Liver (tissue), 9 donors: ENCODE data around the gene DRG2. TPM values are rescaled to one million over a fixed set of nuclear protein-coding genes. Genes with fewer than 3 reads are reported as not detected.

Source experiments
- DNase-seq: peaks from one replicate; pipeline ENCODE4 v3.0.0-alpha.2; 2017; ENCODE audit warnings: low spot score
- H3K27ac ChIP-seq, 2 donors: one replicate each; pipeline ENCODE4 v1.7.0; 2013; ENCODE audit warnings: inconsistent platforms in 2 of 2, low read length in 2 of 2, control low read depth in 1 of 2, low read depth in 1 of 2, mild to moderate bottlenecking in 1 of 2
- H3K27me3 ChIP-seq, 4 donors: one replicate each; pipeline versions ENCODE4 v1.6.1 to v1.7.0; 2013; ENCODE audit warnings: low read length in 3 of 4, inconsistent platforms in 1 of 4, mild to moderate bottlenecking in 1 of 4, moderate library complexity in 1 of 4; ENCODE audit not compliant: control insufficient read depth in 4 of 4, insufficient read depth in 4 of 4
- H3K36me3 ChIP-seq, 4 donors: one replicate each; pipeline versions ENCODE4 v1.6.1 to v1.7.0; 2013; ENCODE audit warnings: low read length in 3 of 4, mild to moderate bottlenecking in 3 of 4, low read depth in 1 of 4, moderate library complexity in 1 of 4; ENCODE audit not compliant: control insufficient read depth in 4 of 4, insufficient read depth in 3 of 4
- H3K4me1 ChIP-seq, 4 donors: one replicate each; pipeline versions ENCODE4 v1.6.1 to v1.7.0; 2013; ENCODE audit warnings: low read length in 3 of 4, mild to moderate bottlenecking in 3 of 4, moderate library complexity in 1 of 4; ENCODE audit not compliant: control insufficient read depth in 4 of 4, insufficient read depth in 4 of 4
- H3K4me3 ChIP-seq, 3 donors: one replicate each; pipeline versions ENCODE4 v1.6.1 to v1.7.0; 2013; ENCODE audit warnings: low read length in 3 of 3, control low read depth in 1 of 3, low read depth in 1 of 3, mild to moderate bottlenecking in 1 of 3
- H3K9ac ChIP-seq, 2 donors: one replicate each; pipeline ENCODE4 v1.7.0; 2013; ENCODE audit warnings: low read length in 2 of 2, mild to moderate bottlenecking in 2 of 2, moderate library complexity in 2 of 2, control low read depth in 1 of 2, low read depth in 1 of 2
- H3K9me3 ChIP-seq, 4 donors: one replicate each; pipeline versions ENCODE4 v1.6.1 to v1.7.0; 2013; ENCODE audit warnings: low read length in 3 of 4; ENCODE audit not compliant: control insufficient read depth in 4 of 4
- CTCF ChIP-seq: fragments of 150-350 bp; IDR thresholded peaks from 2 replicates; pipeline ENCODE4 v1.5.1; 2017; ENCODE audit warnings: improper control_type of control experiment, low read depth, low read length; ENCODE audit not compliant: missing input control
- EGR1 ChIP-seq, 2 donors: IDR thresholded peaks; 2 replicates each; pipeline ENCODE4 v1.6.1; 2016 to 2018; ENCODE audit warnings: antibody characterized with exemption in 2 of 2, low read depth in 2 of 2
- FOXA1 ChIP-seq: IDR thresholded peaks from 2 replicates; pipeline ENCODE4 v1.6.1; 2016; ENCODE audit warnings: antibody characterized with exemption
- FOXA2 ChIP-seq: IDR thresholded peaks from 2 replicates; pipeline ENCODE4 v1.6.1; 2016; ENCODE audit warnings: antibody characterized with exemption
- GABPA ChIP-seq, 2 donors: IDR thresholded peaks in 1 of 2; conservative IDR thresholded peaks in 1 of 2; 2 replicates each; pipeline ENCODE4 v1.6.1; 2016; ENCODE audit warnings: antibody characterized with exemption in 2 of 2, mild to moderate bottlenecking in 1 of 2, moderate library complexity in 1 of 2
- HNF4A ChIP-seq, 2 donors: conservative IDR thresholded peaks; 2 replicates each; pipeline ENCODE4 v1.6.1; 2016; ENCODE audit warnings: antibody characterized with exemption in 2 of 2, mild to moderate bottlenecking in 2 of 2
- HNF4G ChIP-seq: IDR thresholded peaks from 2 replicates; pipeline ENCODE4 v1.6.1; 2016; ENCODE audit warnings: antibody characterized with exemption
- JUND ChIP-seq, 2 donors: IDR thresholded peaks; 2 replicates each; pipeline ENCODE4 v1.6.1; 2016; ENCODE audit warnings: antibody characterized with exemption in 2 of 2
- NR2F2 ChIP-seq: IDR thresholded peaks from 2 replicates; pipeline ENCODE4 v1.6.1; 2016; ENCODE audit warnings: antibody characterized with exemption
- RAD21 ChIP-seq, 2 donors: IDR thresholded peaks; 2 replicates each; pipeline ENCODE4 v1.6.1; 2016; ENCODE audit warnings: antibody characterized with exemption in 2 of 2, mild to moderate bottlenecking in 2 of 2
- REST ChIP-seq: IDR thresholded peaks from 2 replicates; pipeline ENCODE4 v1.6.1; 2016; ENCODE audit warnings: antibody characterized with exemption, mild to moderate bottlenecking
- RXRA ChIP-seq, 2 donors: IDR thresholded peaks; 2 replicates each; pipeline ENCODE4 v1.6.1; 2017 to 2018; ENCODE audit warnings: antibody characterized with exemption in 2 of 2, mild to moderate bottlenecking in 1 of 2
- SP1 ChIP-seq: IDR thresholded peaks from 2 replicates; pipeline ENCODE4 v1.6.1; 2018; ENCODE audit warnings: antibody characterized with exemption, mild to moderate bottlenecking
- TAF1 ChIP-seq: conservative IDR thresholded peaks from 2 replicates; pipeline ENCODE4 v1.6.1; 2016; ENCODE audit warnings: antibody characterized with exemption, mild to moderate bottlenecking
- YY1 ChIP-seq: IDR thresholded peaks from 2 replicates; pipeline ENCODE4 v1.6.1; 2016; ENCODE audit warnings: antibody characterized with exemption, mild to moderate bottlenecking
- WGBS: extraction: QIAGEN DNeasy Blood & Tissue Kit; methylation state at CpG from one replicate; pipeline ENCODE4 v1.1.7; 2013; 5-methylcytosine and 5-hydroxymethylcytosine counted together
- polyA plus RNA-seq, 2 donors: library from polyadenylated mRNA; stranded (reverse) in 1 of 2; unstranded in 1 of 2; fragments of 200-250 nt in 1 of 2; fragments of >200 nt in 1 of 2; fragmentation: Nextera tagmentation in 1 of 2; extraction: Ambion mirVana in 1 of 2; gene quantifications; one replicate each; pipeline versions ENCODE4 v1.2.1 to v1.2.3, GENCODE V29; 2013 to 2015
- total RNA-seq, 2 donors: library from RNA; depleted of rRNA; stranded (reverse); fragments of >200 nt; gene quantifications; one replicate each; pipeline ENCODE4 v1.2.3, GENCODE V29; 2014
- TF ChIP-seq, protein P1 (sequence below): IDR thresholded peaks from 2 replicates; pipeline ENCODE4 v1.6.1; 2016; ENCODE audit warnings: antibody characterized with exemption
- TF ChIP-seq, protein P2 (sequence below): IDR thresholded peaks from 2 replicates; pipeline ENCODE4 v1.6.1; 2016; ENCODE audit warnings: antibody characterized with exemption
- TF ChIP-seq, protein P3 (sequence below): IDR thresholded peaks from 2 replicates; pipeline ENCODE4 v1.6.1; 2016; ENCODE audit warnings: antibody characterized with exemption
- donor health status: healthy.
- donor health status: healthy.
- donor health status: healthy.
- donor health status: healthy.
- donor health status: healthy.

The DRG2 gene
- total and polyA plus RNA-seq, 4 donors = 10.9 to 24.9 (median 18.6) TPM

GRCh38 chr17:18107061-18107790 is 19.5 kb downstream of the DRG2 start:
- Histone ChIP-seq H3K9ac (no peak overlapping the region), H3K4me1 (peaks cover 0 to 28% (median 13%) of the 10 kb centered on the region in 4 donors), H3K36me3 (peaks cover 0 to 23% (median 6%) of the 10 kb centered on the region in 4 donors), H3K27ac (no peak overlapping the region), H3K4me3 (no peak overlapping the region), H3K27me3 (no peaks in the 10 kb centered on the region), H3K9me3 (no peaks in the 10 kb centered on the region)
- 94% methylated on average over 14 of the region's 14 CpGs for WGBS
- TF ChIP-seq TAF1 = no peak
- no peak for TF ChIP-seq FOXA1
- TF ChIP-seq, protein P1, sequence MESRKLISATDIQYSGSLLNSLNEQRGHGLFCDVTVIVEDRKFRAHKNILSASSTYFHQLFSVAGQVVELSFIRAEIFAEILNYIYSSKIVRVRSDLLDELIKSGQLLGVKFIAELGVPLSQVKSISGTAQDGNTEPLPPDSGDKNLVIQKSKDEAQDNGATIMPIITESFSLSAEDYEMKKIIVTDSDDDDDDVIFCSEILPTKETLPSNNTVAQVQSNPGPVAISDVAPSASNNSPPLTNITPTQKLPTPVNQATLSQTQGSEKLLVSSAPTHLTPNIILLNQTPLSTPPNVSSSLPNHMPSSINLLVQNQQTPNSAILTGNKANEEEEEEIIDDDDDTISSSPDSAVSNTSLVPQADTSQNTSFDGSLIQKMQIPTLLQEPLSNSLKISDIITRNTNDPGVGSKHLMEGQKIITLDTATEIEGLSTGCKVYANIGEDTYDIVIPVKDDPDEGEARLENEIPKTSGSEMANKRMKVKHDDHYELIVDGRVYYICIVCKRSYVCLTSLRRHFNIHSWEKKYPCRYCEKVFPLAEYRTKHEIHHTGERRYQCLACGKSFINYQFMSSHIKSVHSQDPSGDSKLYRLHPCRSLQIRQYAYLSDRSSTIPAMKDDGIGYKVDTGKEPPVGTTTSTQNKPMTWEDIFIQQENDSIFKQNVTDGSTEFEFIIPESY = no peak
- TF ChIP-seq REST = no peak
- no peak for TF ChIP-seq CTCF
- TF ChIP-seq, protein P2, sequence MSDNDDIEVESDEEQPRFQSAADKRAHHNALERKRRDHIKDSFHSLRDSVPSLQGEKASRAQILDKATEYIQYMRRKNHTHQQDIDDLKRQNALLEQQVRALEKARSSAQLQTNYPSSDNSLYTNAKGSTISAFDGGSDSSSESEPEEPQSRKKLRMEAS = no peak
- TF ChIP-seq HNF4G = no peak
- TF ChIP-seq, protein P3, sequence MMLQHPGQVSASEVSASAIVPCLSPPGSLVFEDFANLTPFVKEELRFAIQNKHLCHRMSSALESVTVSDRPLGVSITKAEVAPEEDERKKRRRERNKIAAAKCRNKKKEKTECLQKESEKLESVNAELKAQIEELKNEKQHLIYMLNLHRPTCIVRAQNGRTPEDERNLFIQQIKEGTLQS = no peak
- TF ChIP-seq FOXA2 = no peak
- TF ChIP-seq EGR1 (IDR thresholded peaks at IDR 0.05; ENCODE audit: low read depth in 2 of 2) = no peak
- no peak for TF ChIP-seq JUND (IDR thresholded peaks at IDR 0.05)
- no peak for TF ChIP-seq SP1
- TF ChIP-seq GABPA (IDR thresholded peaks at IDR 0.05 in 1 of 2, conservative IDR thresholded peaks at IDR 0.05 in 1 of 2) = no peak
- TF ChIP-seq HNF4A (conservative IDR thresholded peaks at IDR 0.05) = no peak
- no peak for TF ChIP-seq YY1
- TF ChIP-seq NR2F2 = no peak
- no peak for TF ChIP-seq RAD21 (IDR thresholded peaks at IDR 0.05)
- no peak for TF ChIP-seq RXRA (IDR thresholded peaks at IDR 0.05)
- no peak for DNase-seq
